OCI-LY1 (cell line): ENCODE results near the gene IL36B.

ENCODE experiments used
- CTCF ChIP-seq: fragments of 200-600 bp; sonication (generic), shearing (Covaris generic); IDR thresholded peaks from 2 replicates; pipeline ENCODE4 v1.5.1; 2017; ENCODE audit warnings: mild to moderate bottlenecking, antibody characterized with exemption, low read length, moderate library complexity, mixed read lengths
- EZH2 ChIP-seq: fragments of 200-600 bp; sonication (generic), shearing (Covaris generic); IDR thresholded peaks from 2 replicates; pipeline ENCODE4 v1.8.0; 2017; ENCODE audit warnings: borderline replicate concordance, mixed run types, mild to moderate bottlenecking, antibody characterized with exemption, low read length, moderate library complexity, mixed read lengths

GRCh38 chr2:113000436-113000835 is 52.2 kb downstream of the IL36B start:
- TF ChIP-seq CTCF (no peak), EZH2 (no peak)
